ENCODE measurements around the gene ITGA5. TPM values are rescaled to one million over a fixed set of nuclear protein-coding genes. Genes with fewer than 3 reads are reported as not detected.

ITGA5 gene
- total RNA-seq, 1 donor from 2014 or later: 20.1 TPM

DNA sequence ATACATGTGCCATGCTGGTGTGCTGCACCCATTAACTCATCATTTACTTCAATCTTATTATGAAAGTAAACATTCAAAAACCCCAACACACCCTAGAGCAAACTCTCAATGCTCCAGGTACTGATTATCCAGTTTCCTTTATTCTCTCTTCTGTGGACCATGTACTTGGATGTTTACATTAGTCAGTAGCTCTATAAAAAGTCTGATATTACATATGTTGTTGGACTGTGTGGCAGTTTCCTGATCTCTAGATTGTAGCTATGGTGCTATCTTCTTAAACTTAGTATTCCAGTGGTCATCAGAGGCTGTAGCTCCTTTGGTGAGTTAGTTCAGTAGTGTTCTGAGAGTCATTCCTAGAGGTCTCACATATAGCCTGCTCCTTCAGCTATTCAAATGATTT lies 25.1 kb upstream of the ITGA5 start:
- TF ChIP-seq, protein P1, sequence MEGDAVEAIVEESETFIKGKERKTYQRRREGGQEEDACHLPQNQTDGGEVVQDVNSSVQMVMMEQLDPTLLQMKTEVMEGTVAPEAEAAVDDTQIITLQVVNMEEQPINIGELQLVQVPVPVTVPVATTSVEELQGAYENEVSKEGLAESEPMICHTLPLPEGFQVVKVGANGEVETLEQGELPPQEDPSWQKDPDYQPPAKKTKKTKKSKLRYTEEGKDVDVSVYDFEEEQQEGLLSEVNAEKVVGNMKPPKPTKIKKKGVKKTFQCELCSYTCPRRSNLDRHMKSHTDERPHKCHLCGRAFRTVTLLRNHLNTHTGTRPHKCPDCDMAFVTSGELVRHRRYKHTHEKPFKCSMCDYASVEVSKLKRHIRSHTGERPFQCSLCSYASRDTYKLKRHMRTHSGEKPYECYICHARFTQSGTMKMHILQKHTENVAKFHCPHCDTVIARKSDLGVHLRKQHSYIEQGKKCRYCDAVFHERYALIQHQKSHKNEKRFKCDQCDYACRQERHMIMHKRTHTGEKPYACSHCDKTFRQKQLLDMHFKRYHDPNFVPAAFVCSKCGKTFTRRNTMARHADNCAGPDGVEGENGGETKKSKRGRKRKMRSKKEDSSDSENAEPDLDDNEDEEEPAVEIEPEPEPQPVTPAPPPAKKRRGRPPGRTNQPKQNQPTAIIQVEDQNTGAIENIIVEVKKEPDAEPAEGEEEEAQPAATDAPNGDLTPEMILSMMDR (conservative IDR thresholded peaks at IDR 0.05): no peak

DNA sequence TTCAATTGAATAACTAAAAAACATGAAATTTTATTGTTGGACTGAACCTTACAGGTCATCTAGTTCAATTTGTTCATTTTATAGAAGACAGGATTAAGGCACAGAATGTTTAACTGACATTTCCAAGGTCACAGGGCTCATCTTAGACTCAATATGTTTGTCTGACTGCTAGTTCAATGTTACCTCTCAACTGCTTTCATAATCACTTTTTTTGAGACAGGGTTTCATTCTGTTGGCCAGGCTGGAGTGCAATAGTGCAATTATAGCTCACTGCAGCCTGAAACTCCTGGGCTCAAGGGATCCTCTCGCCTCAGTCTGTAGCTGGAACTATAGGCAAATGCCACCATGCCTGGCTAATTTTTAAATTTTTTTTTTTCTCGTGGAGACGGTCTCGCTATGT lies 24.4 kb upstream of the ITGA5 start:
- Mint-ChIP-seq H3K4me1 (no peaks in the 10 kb centered on the region), H3K9me3 (no peaks in the 10 kb centered on the region), H3K36me3 (ENCODE audit: low read depth) (no peaks in the 10 kb centered on the region), H3K4me3 (no peak overlapping the region), H3K27me3 (ENCODE audit: low read depth) (peaks cover 22% of the 10 kb centered on the region), H3K27ac (ENCODE audit: unreplicated experiment) (no peak overlapping the region)
- TF ChIP-seq, protein P1 (conservative IDR thresholded peaks at IDR 0.05): no peak
- no peak for DNase-seq (ENCODE audit: low read depth, low spot score)

More for the DNA sequence above, 25.1 kb upstream of the ITGA5 start:
- H3K36me3 Mint-ChIP-seq (ENCODE audit: low read depth): no peaks in the 10 kb centered on the region
- peaks cover 22% of the 10 kb centered on the region for H3K27me3 Mint-ChIP-seq (ENCODE audit: low read depth)
- H3K4me3 Mint-ChIP-seq: no peak overlapping the region
- H3K9me3 Mint-ChIP-seq: no peaks in the 10 kb centered on the region
- DNase-seq (ENCODE audit: low read depth, low spot score): no peak
- H3K4me1 Mint-ChIP-seq: no peaks in the 10 kb centered on the region
- H3K27ac Mint-ChIP-seq (ENCODE audit: unreplicated experiment): no peak overlapping the region

DNA sequence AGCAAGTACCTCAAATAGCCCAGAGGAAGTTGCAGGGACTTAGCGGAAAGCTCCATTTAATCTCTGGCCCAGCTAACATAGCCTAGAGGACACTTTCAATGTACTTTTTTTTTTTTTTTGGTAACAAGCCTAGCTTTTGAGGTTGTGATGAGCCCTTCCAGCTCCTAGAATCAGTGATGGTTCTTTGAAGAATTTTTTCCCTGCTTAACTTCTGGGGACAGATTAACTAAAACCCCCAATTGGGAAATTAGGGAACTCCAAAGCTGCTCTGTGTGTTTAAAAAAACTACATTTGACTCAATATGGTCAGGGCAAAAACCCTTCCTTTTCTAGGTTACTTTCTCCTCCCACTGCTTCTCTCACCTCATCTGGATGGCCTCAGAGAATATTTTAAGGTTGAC lies 23.9 kb upstream of the ITGA5 start:
- Mint-ChIP-seq H3K4me1 (no peaks in the 10 kb centered on the region), H3K27ac (ENCODE audit: unreplicated experiment) (no peak overlapping the region), H3K27me3 (ENCODE audit: low read depth) (peaks cover 22% of the 10 kb centered on the region), H3K9me3 (no peaks in the 10 kb centered on the region), H3K4me3 (no peak overlapping the region), H3K36me3 (ENCODE audit: low read depth) (no peaks in the 10 kb centered on the region)
- TF ChIP-seq, protein P1 (conservative IDR thresholded peaks at IDR 0.05): no peak
- no peak for DNase-seq (ENCODE audit: low read depth, low spot score)

DNA sequence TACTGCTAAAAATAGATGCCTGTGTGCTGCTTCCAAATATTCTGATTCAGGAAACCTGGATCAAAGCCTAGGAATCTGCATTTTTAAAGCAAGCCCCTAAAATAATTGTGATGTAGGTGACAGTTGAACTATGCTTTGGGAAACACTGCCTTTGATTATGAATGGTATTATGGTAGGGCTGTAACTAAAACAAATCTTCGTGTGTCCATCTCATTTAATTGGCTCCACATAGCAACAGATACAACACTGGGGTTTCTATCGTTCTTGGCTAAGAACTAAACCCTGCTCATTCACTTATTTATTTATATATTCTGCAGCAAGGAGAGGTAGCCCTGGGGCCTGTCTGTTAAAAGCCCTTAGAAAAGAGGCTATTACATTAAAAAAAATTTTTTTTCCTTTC lies 23.0 kb upstream of the ITGA5 start:
- Mint-ChIP-seq H3K36me3 (ENCODE audit: low read depth) (no peaks in the 10 kb centered on the region), H3K27me3 (ENCODE audit: low read depth) (peaks cover 22% of the 10 kb centered on the region)
- TF ChIP-seq, protein P1 (conservative IDR thresholded peaks at IDR 0.05): no peak

DNA sequence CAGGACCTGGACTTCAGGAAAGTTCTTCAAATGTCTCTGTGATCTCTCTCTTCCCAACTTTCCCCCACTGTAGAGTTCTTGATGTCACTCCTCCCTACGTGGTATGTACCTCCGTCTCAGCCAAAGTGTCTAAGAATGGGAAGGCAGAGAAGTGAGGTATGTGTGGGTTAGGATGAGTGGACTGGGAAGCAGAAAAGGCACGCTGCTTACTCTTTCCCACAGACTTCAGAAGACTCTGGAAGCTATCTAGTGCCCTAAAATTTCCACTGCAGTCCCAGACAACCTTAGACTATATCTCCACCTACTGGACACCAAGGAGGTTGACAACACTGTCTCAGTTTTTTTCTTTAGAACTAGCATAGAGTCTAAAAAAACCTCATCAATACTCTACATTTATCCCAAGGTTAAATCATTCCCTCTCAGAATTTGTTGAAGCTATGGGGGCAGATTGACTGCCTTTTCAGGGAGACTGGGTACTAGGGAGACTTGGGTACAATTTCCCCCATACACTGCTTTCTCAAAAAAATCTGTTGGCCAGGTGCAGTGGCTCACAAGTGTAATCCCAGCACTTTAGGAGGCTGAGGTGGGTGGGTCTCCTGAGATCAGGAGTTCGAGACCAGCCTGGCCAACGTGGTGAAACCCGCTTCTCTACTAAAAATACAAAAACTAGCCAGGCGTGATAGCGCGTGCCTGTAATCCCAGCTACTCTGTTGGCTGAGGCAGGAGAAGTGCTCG lies 20.6 kb upstream of the ITGA5 start:
- Mint-ChIP-seq H3K4me1 (no peaks in the 10 kb centered on the region), H3K27ac (ENCODE audit: unreplicated experiment) (no peak overlapping the region), H3K4me3 (no peak overlapping the region), H3K27me3 (ENCODE audit: low read depth) (peaks cover 25% of the 10 kb centered on the region), H3K36me3 (ENCODE audit: low read depth) (no peaks in the 10 kb centered on the region), H3K9me3 (no peaks in the 10 kb centered on the region)
- TF ChIP-seq, protein P1 (conservative IDR thresholded peaks at IDR 0.05): peak; percentile 87
- no peak for DNase-seq (ENCODE audit: low read depth, low spot score)

More for the DNA sequence above, 23.0 kb upstream of the ITGA5 start:
- Mint-ChIP-seq H3K4me3 (no peak overlapping the region), H3K4me1 (no peaks in the 10 kb centered on the region), H3K27ac (ENCODE audit: unreplicated experiment) (no peak overlapping the region), H3K9me3 (no peaks in the 10 kb centered on the region)
- no peak for DNase-seq (ENCODE audit: low read depth, low spot score)
